ENCODE measurements around the gene CACNA1B.

CACNA1B gene

DNA sequence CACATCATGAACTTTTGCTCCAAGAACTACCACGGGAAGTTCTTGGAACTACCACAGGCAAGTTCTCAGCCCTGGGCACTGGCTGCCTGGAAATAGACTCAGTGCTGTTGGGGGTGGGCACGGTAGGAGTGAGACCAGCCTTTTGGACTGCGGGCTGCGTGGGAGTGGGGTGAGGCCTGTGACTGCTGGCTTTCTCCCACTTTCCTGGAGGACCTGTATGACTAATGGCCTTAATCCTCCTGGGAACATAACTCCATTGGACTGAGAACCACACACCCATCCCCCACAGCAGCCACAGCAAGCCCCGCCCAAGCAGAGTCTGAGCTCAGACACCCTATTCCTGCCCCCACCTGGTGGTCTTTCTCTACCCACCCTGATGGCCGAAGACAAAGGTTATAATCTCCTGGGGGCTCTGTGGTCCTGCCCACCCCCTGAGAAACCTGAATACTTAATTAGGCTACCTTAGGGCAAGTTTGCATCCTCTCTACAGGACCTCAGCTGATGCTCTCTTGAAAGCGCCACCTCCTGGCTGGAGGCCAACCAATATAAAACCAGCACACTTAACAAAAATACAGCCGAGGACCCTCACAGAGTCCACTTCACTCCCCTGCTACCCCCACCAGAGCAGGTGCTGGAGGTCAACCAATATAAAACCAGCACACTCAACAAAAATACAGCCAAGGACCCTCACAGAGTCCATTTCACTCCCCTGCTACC is 112.6 kb downstream of the CACNA1B start:
- DNase-seq (ENCODE audit: extremely low spot score), result no peak
- no peak for TF ChIP-seq ELF4 (IDR thresholded peaks at IDR 0.05)
- no peak for TF ChIP-seq SUZ12 (IDR thresholded peaks at IDR 0.05)
- no peak for TF ChIP-seq CTBP1 (IDR thresholded peaks at IDR 0.05; ENCODE audit: borderline replicate concordance)
- no peak for TF ChIP-seq TARDBP (IDR thresholded peaks at IDR 0.05)
- TF ChIP-seq NFRKB (IDR thresholded peaks at IDR 0.05), result no peak
- no peak for TF ChIP-seq ZNF384 (IDR thresholded peaks at IDR 0.05)
- TF ChIP-seq, protein P1, sequence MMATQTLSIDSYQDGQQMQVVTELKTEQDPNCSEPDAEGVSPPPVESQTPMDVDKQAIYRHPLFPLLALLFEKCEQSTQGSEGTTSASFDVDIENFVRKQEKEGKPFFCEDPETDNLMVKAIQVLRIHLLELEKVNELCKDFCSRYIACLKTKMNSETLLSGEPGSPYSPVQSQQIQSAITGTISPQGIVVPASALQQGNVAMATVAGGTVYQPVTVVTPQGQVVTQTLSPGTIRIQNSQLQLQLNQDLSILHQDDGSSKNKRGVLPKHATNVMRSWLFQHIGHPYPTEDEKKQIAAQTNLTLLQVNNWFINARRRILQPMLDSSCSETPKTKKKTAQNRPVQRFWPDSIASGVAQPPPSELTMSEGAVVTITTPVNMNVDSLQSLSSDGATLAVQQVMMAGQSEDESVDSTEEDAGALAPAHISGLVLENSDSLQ (IDR thresholded peaks at IDR 0.05), result no peak
- no peak for TF ChIP-seq ARNT (IDR thresholded peaks at IDR 0.05)
- TF ChIP-seq FOXM1 (IDR thresholded peaks at IDR 0.05; ENCODE audit: borderline replicate concordance), result no peak
- TF ChIP-seq L3MBTL2 (conservative IDR thresholded peaks at IDR 0.05), result no peak
- no peak for TF ChIP-seq FOXK2 (IDR thresholded peaks at IDR 0.05)
- no peak for TF ChIP-seq FOXA1 (IDR thresholded peaks at IDR 0.05)
- no peak for TF ChIP-seq HDGF (IDR thresholded peaks at IDR 0.05; ENCODE audit: borderline replicate concordance)
- ChIA-PET POLR2A (no interaction called here), CTCF (no interaction called here)

DNA sequence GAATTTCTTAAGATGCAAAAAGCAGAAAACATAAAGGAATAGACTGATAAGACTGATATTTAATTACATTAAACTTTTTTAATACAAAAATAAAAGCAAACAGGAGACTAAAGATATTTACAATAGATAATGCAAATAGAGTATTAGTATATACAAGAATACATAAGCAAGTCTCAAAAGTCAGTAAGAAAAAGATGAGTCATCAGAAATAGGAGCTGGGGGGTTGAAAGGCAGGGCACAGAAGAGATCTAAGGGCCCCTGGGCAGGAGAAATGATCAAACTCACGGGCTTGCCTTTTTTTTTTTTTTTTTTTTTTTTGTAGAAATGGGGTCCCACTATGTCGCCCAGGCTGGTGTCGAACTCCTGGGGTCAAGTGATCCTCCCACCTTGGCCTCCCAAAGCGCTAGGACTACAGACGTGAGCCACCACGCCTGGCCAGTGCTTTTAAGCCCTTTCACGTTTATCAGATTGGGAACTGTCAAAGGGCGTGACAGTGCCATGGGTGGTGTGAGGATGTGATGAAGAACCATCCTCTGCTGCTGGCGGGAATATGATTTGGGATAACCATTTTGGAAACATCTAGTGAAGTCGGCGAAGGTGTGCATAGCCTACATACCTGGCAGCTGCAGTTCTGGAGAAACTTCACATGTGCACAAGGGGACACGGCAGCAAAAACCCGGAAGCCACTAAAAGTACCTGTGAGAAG is 126.1 kb downstream of the CACNA1B start:
- TF ChIP-seq FOXM1 (IDR thresholded peaks at IDR 0.05; ENCODE audit: borderline replicate concordance) (no peak), ZNF384 (IDR thresholded peaks at IDR 0.05) (no peak), SP1 (IDR thresholded peaks at IDR 0.05) (no peak), LEF1 (IDR thresholded peaks at IDR 0.05; ENCODE audit: borderline replicate concordance) (no peak), FOXA1 (IDR thresholded peaks at IDR 0.05) (no peak), L3MBTL2 (conservative IDR thresholded peaks at IDR 0.05) (no peak), NFRKB (IDR thresholded peaks at IDR 0.05) (no peak), CTBP1 (IDR thresholded peaks at IDR 0.05; ENCODE audit: borderline replicate concordance) (no peak), TARDBP (IDR thresholded peaks at IDR 0.05) (no peak), ARNT (IDR thresholded peaks at IDR 0.05) (no peak), BHLHE40 (IDR thresholded peaks at IDR 0.05; ENCODE audit: borderline replicate concordance) (no peak), HDGF (IDR thresholded peaks at IDR 0.05; ENCODE audit: borderline replicate concordance) (no peak), ELF4 (IDR thresholded peaks at IDR 0.05) (no peak), SUZ12 (IDR thresholded peaks at IDR 0.05) (no peak), FOXK2 (IDR thresholded peaks at IDR 0.05) (no peak)
- TF ChIP-seq, protein P1 (IDR thresholded peaks at IDR 0.05), result no peak
- ChIA-PET POLR2A (no interaction called here), CTCF (no interaction called here)

DNA sequence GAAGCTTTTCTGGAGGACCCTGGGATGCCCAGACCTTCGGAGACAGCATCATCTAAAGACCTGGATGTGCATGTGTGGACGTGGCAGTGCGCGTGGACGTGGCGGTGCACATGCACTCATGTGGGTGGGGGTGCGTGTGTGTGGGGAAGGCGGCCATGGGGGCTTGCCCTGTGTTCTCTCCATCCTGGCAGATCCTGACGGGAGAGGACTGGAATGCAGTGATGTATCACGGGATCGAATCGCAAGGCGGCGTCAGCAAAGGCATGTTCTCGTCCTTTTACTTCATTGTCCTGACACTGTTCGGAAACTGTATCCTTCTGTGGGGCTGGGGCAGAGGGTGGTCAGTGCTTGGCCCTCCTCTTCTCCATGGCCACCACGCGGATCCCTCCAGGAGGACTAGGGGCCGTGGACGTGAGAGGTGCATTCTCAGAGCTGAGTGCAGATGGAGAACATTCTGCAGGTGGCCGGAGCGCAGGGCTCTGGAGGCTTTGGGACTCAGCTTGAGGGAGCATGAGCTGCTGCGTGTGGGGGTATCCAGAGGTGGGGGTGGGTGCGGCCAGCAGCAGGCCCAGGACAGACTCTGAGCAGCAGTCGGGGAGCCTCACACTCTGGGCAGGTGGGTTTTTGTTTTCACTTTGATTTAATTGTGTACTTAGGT is 129.1 kb downstream of the CACNA1B start:
- TF ChIP-seq L3MBTL2 (conservative IDR thresholded peaks at IDR 0.05) (no peak), ZNF384 (IDR thresholded peaks at IDR 0.05) (no peak), FOXK2 (IDR thresholded peaks at IDR 0.05) (no peak), HDGF (IDR thresholded peaks at IDR 0.05; ENCODE audit: borderline replicate concordance) (no peak), LEF1 (IDR thresholded peaks at IDR 0.05; ENCODE audit: borderline replicate concordance) (no peak), FOXM1 (IDR thresholded peaks at IDR 0.05; ENCODE audit: borderline replicate concordance) (no peak), CTBP1 (IDR thresholded peaks at IDR 0.05; ENCODE audit: borderline replicate concordance) (no peak), NFRKB (IDR thresholded peaks at IDR 0.05) (no peak), TARDBP (IDR thresholded peaks at IDR 0.05) (no peak), BHLHE40 (IDR thresholded peaks at IDR 0.05; ENCODE audit: borderline replicate concordance) (no peak), ELF4 (IDR thresholded peaks at IDR 0.05) (no peak), SP1 (IDR thresholded peaks at IDR 0.05) (no peak), FOXA1 (IDR thresholded peaks at IDR 0.05) (no peak), SUZ12 (IDR thresholded peaks at IDR 0.05) (no peak)
- ChIA-PET POLR2A (no interaction called here), CTCF (no interaction called here)
- DNase-seq (ENCODE audit: extremely low spot score), result no peak

More for the DNA sequence above, 126.1 kb downstream of the CACNA1B start:
- no peak for DNase-seq (ENCODE audit: extremely low spot score)

DNA sequence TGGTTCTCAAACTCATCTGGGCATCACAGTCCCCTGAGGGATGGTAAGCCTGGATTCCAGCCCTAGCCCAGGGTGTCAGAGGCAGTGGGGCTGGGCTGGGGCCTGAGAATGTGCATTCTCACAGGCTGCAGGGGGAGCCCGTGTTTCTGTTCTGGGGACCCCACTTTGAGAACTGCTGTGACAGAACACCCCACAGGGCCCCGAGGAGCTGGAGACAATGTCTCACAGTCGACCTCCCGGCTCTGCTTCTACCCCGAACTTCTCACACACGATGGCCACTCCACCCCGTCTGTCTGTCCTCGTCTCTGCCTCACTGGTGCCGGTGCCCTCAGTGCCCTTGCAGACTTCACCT is 130.0 kb downstream of the CACNA1B start:
- peak; percentile 1 for DNase-seq (ENCODE audit: extremely low spot score)
- POLR2A ChIA-PET, result no interaction called here
- CTCF ChIA-PET, result no interaction called here
- no peak for TF ChIP-seq FOXK2 (IDR thresholded peaks at IDR 0.05)
- TF ChIP-seq ELF4 (IDR thresholded peaks at IDR 0.05), result no peak
- TF ChIP-seq ZNF384 (IDR thresholded peaks at IDR 0.05), result no peak
- no peak for TF ChIP-seq TARDBP (IDR thresholded peaks at IDR 0.05)
- no peak for TF ChIP-seq LEF1 (IDR thresholded peaks at IDR 0.05; ENCODE audit: borderline replicate concordance)
- no peak for TF ChIP-seq SP1 (IDR thresholded peaks at IDR 0.05)
- TF ChIP-seq FOXM1 (IDR thresholded peaks at IDR 0.05; ENCODE audit: borderline replicate concordance), result no peak
- no peak for TF ChIP-seq CTBP1 (IDR thresholded peaks at IDR 0.05; ENCODE audit: borderline replicate concordance)
- TF ChIP-seq, protein P1 (IDR thresholded peaks at IDR 0.05), result no peak
- no peak for TF ChIP-seq FOXA1 (IDR thresholded peaks at IDR 0.05)
- TF ChIP-seq NFRKB (IDR thresholded peaks at IDR 0.05), result no peak
- TF ChIP-seq HDGF (IDR thresholded peaks at IDR 0.05; ENCODE audit: borderline replicate concordance), result no peak
- no peak for TF ChIP-seq L3MBTL2 (conservative IDR thresholded peaks at IDR 0.05)
- TF ChIP-seq BHLHE40 (IDR thresholded peaks at IDR 0.05; ENCODE audit: borderline replicate concordance), result no peak

Measured in HEK293T (cell line).